Neural cell (in vitro differentiated cells): ENCODE results near the gene ELK3. TPM values are rescaled to one million over a fixed set of nuclear protein-coding genes. Genes with fewer than 3 reads are reported as not detected.

Experiments used
- H2AFZ ChIP-seq: fragments of 200-600, 300-800 bp; sonication (generic), shearing (Covaris generic); 2 replicates; pipeline ENCODE4 v1.6.0; 2014; ENCODE audit warnings: low read depth, mild to moderate bottlenecking, antibody characterized with exemption, low read length, moderate library complexity
- H3F3A ChIP-seq: fragments of 200-600 bp; shearing (Covaris generic); 2 replicates; pipeline ENCODE4 v1.6.1; 2016; ENCODE audit warnings: mild to moderate bottlenecking, moderate library complexity, mixed read lengths, antibody characterized with exemption, low read length; ENCODE audit not compliant: insufficient read depth, poor library complexity, severe bottlenecking
- H3K27ac ChIP-seq: fragments of 200-600, 300-800 bp; sonication (generic), shearing (Covaris generic); 2 replicates; pipeline ENCODE4 v1.5.1; 2014; ENCODE audit warnings: mild to moderate bottlenecking, low read length, moderate library complexity
- H3K27me3 ChIP-seq: fragments of 300-800, 200-600 bp; sonication (generic), shearing (Covaris generic); 2 replicates; pipeline ENCODE4 v1.6.0; 2014; ENCODE audit warnings: mild to moderate bottlenecking, low read depth, low read length, moderate library complexity; ENCODE audit not compliant: insufficient read depth
- H3K36me3 ChIP-seq: fragments of 300-800, 200-600 bp; sonication (generic), shearing (Covaris generic); 2 replicates; pipeline ENCODE4 v1.5.1; 2014; ENCODE audit warnings: mild to moderate bottlenecking, antibody characterized with exemption, low read length, moderate library complexity; ENCODE audit not compliant: insufficient read depth
- H3K4me2 ChIP-seq: fragments of 300-800, 200-600 bp; sonication (generic), shearing (Covaris generic); 2 replicates; pipeline ENCODE4 v1.6.0; 2014; ENCODE audit warnings: mild to moderate bottlenecking, low read length
- H3K4me3 ChIP-seq: fragments of 300-800, 200-600 bp; sonication (generic), shearing (Covaris generic); 2 replicates; pipeline ENCODE4 v1.5.1; 2014; ENCODE audit warnings: mild to moderate bottlenecking, low read length, moderate library complexity
- H3K79me2 ChIP-seq: fragments of 200-600 bp; shearing (Covaris generic); replicated peaks from 2 replicates; pipeline ENCODE4 v1.6.0; 2014; ENCODE audit warnings: mild to moderate bottlenecking, low read length, moderate library complexity; ENCODE audit not compliant: insufficient read depth
- H3K9ac ChIP-seq: fragments of 300-800, 200-600 bp; sonication (generic), shearing (Covaris generic); 2 replicates; pipeline ENCODE4 v1.6.1; 2016; ENCODE audit warnings: mild to moderate bottlenecking, low read length, mixed read lengths
- H3K9me2 ChIP-seq: fragments of 200-600 bp; shearing (Covaris generic); 2 replicates; pipeline ENCODE4 v1.6.1; 2016; ENCODE audit warnings: mild to moderate bottlenecking, low read length, mixed read lengths; ENCODE audit not compliant: insufficient read depth
- H3K9me3 ChIP-seq: fragments of 200-600, 300-800 bp; sonication (generic), shearing (Covaris generic); 2 replicates; pipeline ENCODE4 v1.6.1; 2016; ENCODE audit warnings: mild to moderate bottlenecking, mixed run types, low read length, moderate library complexity, mixed read lengths
- H4K20me1 ChIP-seq: fragments of 200-600 bp; shearing (Covaris generic); 2 replicates; pipeline ENCODE4 v1.6.1; 2016; ENCODE audit warnings: mild to moderate bottlenecking, mixed run types; ENCODE audit not compliant: insufficient read depth
- EP300 ChIP-seq: fragments of 450-650 bp; conservative IDR thresholded peaks from 2 replicates; pipeline ENCODE4 v1.6.1; 2014; ENCODE audit warnings: antibody characterized with exemption, mild to moderate bottlenecking, moderate library complexity; ENCODE audit not compliant: poor library complexity, severe bottlenecking
- EZH2 ChIP-seq: fragments of 200-600, 300-800 bp; shearing (Covaris generic), sonication (generic); IDR thresholded peaks from 2 replicates; pipeline ENCODE4 v1.6.1; 2014; ENCODE audit warnings: antibody characterized with exemption, low read length, borderline replicate concordance, mild to moderate bottlenecking; ENCODE audit not compliant: insufficient read depth, poor library complexity, severe bottlenecking
- MXI1 ChIP-seq: fragments of 450-650 bp; conservative IDR thresholded peaks from 2 replicates; pipeline ENCODE4 v1.6.1; 2014; ENCODE audit warnings: antibody characterized with exemption, mild to moderate bottlenecking; ENCODE audit not compliant: poor library complexity, severe bottlenecking
- POLR2AphosphoS5 ChIP-seq: IDR thresholded peaks from 2 replicates; pipeline ENCODE4 v1.6.1; 2012
- RAD21 ChIP-seq: fragments of 450-650 bp; conservative IDR thresholded peaks from 2 replicates; pipeline ENCODE4 v1.6.1; 2014; ENCODE audit warnings: antibody characterized with exemption, mild to moderate bottlenecking, moderate library complexity
- SMC3 ChIP-seq: fragments of 450-650 bp; conservative IDR thresholded peaks from 2 replicates; pipeline ENCODE4 v1.6.1; 2014; ENCODE audit warnings: antibody characterized with exemption, mild to moderate bottlenecking, moderate library complexity; ENCODE audit not compliant: poor library complexity
- TAF1 ChIP-seq: IDR thresholded peaks from 2 replicates; pipeline ENCODE4 v1.6.1; 2012; ENCODE audit warnings: low read depth
- polyA plus RNA-seq: library from polyadenylated mRNA; depleted of rRNA; stranded (reverse); fragments of >200 nt; gene quantifications from 2 replicates; pipeline ENCODE4 v1.2.3, GENCODE V29; 2014
- TF ChIP-seq, protein P1 (sequence below): IDR thresholded peaks from 2 replicates; pipeline ENCODE4 v1.6.1; 2012; ENCODE audit warnings: borderline replicate concordance
- TF ChIP-seq, protein P2 (sequence below): fragments of 450-650 bp; IDR thresholded peaks from 2 replicates; pipeline ENCODE4 v1.5.1; 2014; ENCODE audit warnings: antibody characterized with exemption, mild to moderate bottlenecking, moderate library complexity; ENCODE audit not compliant: poor library complexity, severe bottlenecking

The ELK3 gene
- polyA plus RNA-seq, 1 donor from 2014 or later, result 0.10 TPM

DNA sequence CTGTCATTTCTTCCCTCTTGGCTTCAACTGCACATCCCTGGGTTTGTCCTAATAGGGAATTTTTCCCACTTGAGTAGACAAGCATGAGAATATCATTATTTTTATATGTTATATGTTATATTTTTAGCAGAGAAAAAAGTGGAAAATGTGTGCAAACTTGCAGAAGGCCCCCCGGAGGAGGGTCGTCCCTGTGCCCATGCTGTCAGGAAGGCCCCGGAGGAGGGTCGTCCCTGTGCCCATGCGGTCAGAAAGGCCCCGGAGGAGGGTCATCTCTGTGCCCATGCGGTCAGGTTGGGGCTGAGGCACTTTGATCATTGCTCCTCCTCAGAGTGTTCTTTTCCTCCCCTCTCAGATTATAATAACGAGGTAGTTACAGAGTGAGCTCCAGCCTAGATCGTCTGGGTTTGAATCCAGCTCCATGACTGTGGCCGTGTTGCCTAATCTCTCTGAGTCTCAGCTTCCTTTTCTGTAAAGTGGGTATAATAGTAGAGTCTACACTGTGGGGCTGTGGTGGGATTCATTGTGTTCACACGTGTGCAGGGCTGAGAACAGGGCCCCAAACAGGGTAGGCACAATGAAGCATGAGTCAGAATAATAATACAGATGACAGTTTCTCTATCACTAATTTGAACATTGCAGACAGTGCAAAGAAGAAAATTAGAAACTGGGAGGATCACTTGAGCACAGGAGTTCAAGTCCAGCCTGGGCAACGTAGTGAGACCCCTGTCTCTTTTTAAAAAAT is 33.4 kb downstream of the ELK3 start:
- Histone ChIP-seq H3K27me3 (no peaks in the 10 kb centered on the region), H3K4me3 (no peak overlapping the region), H3K4me2 (no peak overlapping the region), H3K9me3 (no peaks in the 10 kb centered on the region), H3K27ac (no peak overlapping the region), H3K36me3 (no peaks in the 10 kb centered on the region), H4K20me1 (no peaks in the 10 kb centered on the region), H2AFZ (no peak overlapping the region), H3K9me2 (no peaks in the 10 kb centered on the region), H3K9ac (no peak overlapping the region), H3F3A (no peaks in the 10 kb centered on the region), H3K79me2 (no peaks in the 10 kb centered on the region)
- no peak for TF ChIP-seq SMC3
- TF ChIP-seq RAD21, result no peak
- TF ChIP-seq EP300, result no peak
- no peak for TF ChIP-seq MXI1
- TF ChIP-seq TAF1, result no peak
- TF ChIP-seq, protein P1, sequence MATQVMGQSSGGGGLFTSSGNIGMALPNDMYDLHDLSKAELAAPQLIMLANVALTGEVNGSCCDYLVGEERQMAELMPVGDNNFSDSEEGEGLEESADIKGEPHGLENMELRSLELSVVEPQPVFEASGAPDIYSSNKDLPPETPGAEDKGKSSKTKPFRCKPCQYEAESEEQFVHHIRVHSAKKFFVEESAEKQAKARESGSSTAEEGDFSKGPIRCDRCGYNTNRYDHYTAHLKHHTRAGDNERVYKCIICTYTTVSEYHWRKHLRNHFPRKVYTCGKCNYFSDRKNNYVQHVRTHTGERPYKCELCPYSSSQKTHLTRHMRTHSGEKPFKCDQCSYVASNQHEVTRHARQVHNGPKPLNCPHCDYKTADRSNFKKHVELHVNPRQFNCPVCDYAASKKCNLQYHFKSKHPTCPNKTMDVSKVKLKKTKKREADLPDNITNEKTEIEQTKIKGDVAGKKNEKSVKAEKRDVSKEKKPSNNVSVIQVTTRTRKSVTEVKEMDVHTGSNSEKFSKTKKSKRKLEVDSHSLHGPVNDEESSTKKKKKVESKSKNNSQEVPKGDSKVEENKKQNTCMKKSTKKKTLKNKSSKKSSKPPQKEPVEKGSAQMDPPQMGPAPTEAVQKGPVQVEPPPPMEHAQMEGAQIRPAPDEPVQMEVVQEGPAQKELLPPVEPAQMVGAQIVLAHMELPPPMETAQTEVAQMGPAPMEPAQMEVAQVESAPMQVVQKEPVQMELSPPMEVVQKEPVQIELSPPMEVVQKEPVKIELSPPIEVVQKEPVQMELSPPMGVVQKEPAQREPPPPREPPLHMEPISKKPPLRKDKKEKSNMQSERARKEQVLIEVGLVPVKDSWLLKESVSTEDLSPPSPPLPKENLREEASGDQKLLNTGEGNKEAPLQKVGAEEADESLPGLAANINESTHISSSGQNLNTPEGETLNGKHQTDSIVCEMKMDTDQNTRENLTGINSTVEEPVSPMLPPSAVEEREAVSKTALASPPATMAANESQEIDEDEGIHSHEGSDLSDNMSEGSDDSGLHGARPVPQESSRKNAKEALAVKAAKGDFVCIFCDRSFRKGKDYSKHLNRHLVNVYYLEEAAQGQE, result no peak
- TF ChIP-seq POLR2AphosphoS5, result no peak
- TF ChIP-seq, protein P2, sequence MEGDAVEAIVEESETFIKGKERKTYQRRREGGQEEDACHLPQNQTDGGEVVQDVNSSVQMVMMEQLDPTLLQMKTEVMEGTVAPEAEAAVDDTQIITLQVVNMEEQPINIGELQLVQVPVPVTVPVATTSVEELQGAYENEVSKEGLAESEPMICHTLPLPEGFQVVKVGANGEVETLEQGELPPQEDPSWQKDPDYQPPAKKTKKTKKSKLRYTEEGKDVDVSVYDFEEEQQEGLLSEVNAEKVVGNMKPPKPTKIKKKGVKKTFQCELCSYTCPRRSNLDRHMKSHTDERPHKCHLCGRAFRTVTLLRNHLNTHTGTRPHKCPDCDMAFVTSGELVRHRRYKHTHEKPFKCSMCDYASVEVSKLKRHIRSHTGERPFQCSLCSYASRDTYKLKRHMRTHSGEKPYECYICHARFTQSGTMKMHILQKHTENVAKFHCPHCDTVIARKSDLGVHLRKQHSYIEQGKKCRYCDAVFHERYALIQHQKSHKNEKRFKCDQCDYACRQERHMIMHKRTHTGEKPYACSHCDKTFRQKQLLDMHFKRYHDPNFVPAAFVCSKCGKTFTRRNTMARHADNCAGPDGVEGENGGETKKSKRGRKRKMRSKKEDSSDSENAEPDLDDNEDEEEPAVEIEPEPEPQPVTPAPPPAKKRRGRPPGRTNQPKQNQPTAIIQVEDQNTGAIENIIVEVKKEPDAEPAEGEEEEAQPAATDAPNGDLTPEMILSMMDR, result no peak
- TF ChIP-seq EZH2, result no peak

DNA sequence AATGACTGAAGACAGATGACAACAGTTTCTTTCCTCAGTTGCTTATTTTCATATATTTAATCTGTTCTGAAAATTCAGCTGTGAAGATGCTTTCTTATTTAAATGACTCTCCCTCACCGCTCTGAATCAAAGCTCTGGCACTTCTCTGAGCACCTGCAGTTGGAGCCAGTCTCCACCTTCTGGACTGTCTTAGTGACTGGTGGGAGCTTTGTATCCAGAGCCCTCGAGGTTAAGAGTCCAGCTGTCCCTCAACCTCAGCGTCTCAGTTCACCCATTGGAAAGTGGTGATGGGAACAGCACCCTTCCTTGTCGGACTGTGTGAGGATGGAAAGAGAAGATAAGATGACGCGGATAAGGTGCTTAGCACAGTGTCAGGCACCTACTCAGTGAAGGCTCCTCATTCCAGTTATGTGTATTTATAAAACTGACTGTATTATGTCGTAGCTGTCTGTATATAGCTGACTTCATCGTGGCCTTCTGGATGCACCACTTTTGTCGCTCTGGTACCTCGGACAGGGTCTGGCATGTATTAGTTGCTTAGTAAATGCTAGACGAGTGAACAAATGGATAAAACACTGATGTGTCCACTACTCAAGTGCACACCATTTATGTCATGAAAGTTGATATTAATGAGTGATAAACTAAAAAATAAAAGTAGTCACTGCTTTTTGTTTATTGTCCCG is 34.5 kb downstream of the ELK3 start:
- H3K4me3 ChIP-seq, result no peak overlapping the region
- no peaks in the 10 kb centered on the region for H3K27me3 ChIP-seq
- no peaks in the 10 kb centered on the region for H3F3A ChIP-seq
- H3K4me2 ChIP-seq, result no peak overlapping the region
- H3K36me3 ChIP-seq, result no peaks in the 10 kb centered on the region
- no peak overlapping the region for H3K9ac ChIP-seq
- no peaks in the 10 kb centered on the region for H3K9me3 ChIP-seq
- H3K9me2 ChIP-seq, result no peaks in the 10 kb centered on the region
- no peak for TF ChIP-seq POLR2AphosphoS5
- TF ChIP-seq TAF1, result no peak
- TF ChIP-seq, protein P2, result no peak
- TF ChIP-seq EZH2, result no peak
- TF ChIP-seq RAD21, result no peak
- no peak for TF ChIP-seq MXI1
- no peak for TF ChIP-seq EP300
- TF ChIP-seq SMC3, result no peak
- TF ChIP-seq, protein P1, result no peak
- no peaks in the 10 kb centered on the region for H3K79me2 ChIP-seq
- H2AFZ ChIP-seq, result no peak overlapping the region
- H3K27ac ChIP-seq, result no peak overlapping the region
- H4K20me1 ChIP-seq, result no peaks in the 10 kb centered on the region
